CD4-positive, alpha-beta T cell (primary cell): ENCODE measurements around the gene ARHGEF11. TPM values are rescaled to one million over a fixed set of nuclear protein-coding genes. Genes with fewer than 3 reads are reported as not detected.

Source experiments
- ATAC-seq: fragments of 200-7000 bp; cut with Tn5 transposase; one replicate; pipeline ENCODE4 v1.10.0; 2022; ENCODE audit warnings: mild to moderate bottlenecking; ENCODE audit not compliant: poor library complexity
- CTCF ChIA-PET: fragments of 350-600 bp; sonication (Branson Sonifier 250); formaldehyde crosslinking; loops from one replicate; lab custom pipeline; 2021; ENCODE audit warnings: antibody characterized with exemption, inconsistent platforms; lab: Charles Lee
- POLR2A ChIA-PET: fragments of 350-600 bp; sonication (Branson Sonifier 250); formaldehyde crosslinking; loops from one replicate; lab custom pipeline; 2021; ENCODE audit warnings: antibody characterized with exemption, inconsistent platforms; lab: Charles Lee
- DNase-seq, 14 experiments: peaks; one replicate each; pipeline ENCODE4 v3.0.0-alpha.2; 2013 to 2020; ENCODE audit warnings: mixed read lengths in 2 of 14
- H3K27ac ChIP-seq, 2 donors: one replicate each; pipeline versions ENCODE4 v1.5.1 to v1.7.0; 2013; ENCODE audit warnings: low read length in 2 of 2, low read depth in 1 of 2, mild to moderate bottlenecking in 1 of 2
- H3K27me3 ChIP-seq, 2 experiments: 1 replicate in 1 of 2; 2 replicates in 1 of 2; pipeline versions ENCODE4 v1.6.1 to v1.7.0; 2013; ENCODE audit warnings: low read length in 2 of 2, control low read depth in 1 of 2, mild to moderate bottlenecking in 1 of 2, moderate library complexity in 1 of 2; ENCODE audit not compliant: insufficient read depth in 2 of 2, control insufficient read depth in 1 of 2
- H3K36me3 ChIP-seq: one replicate; pipeline ENCODE4 v1.6.1; 2013; ENCODE audit warnings: low read length, control low read depth; ENCODE audit not compliant: insufficient read depth
- H3K4me1 ChIP-seq: one replicate; pipeline ENCODE4 v1.6.1; 2013; ENCODE audit warnings: low read length, control low read depth; ENCODE audit not compliant: insufficient read depth
- H3K4me3 ChIP-seq: one replicate; pipeline ENCODE4 v1.5.1; 2013; ENCODE audit warnings: mild to moderate bottlenecking, low read length, moderate library complexity
- H3K9me3 ChIP-seq, 2 experiments: 1 replicate in 1 of 2; 2 replicates in 1 of 2; pipeline versions ENCODE4 v1.6.1 to v1.7.0; 2013; ENCODE audit warnings: low read length in 2 of 2, mild to moderate bottlenecking in 2 of 2, control low read depth in 1 of 2, moderate library complexity in 1 of 2; ENCODE audit not compliant: control insufficient read depth in 1 of 2, insufficient read depth in 1 of 2
- H3K27ac Mint-ChIP-seq: one replicate; pipeline ENCODE4 v1.8.0; 2020; ENCODE audit warnings: mixed read lengths
- H3K27me3 Mint-ChIP-seq: one replicate; pipeline ENCODE4 v1.8.0; 2021; ENCODE audit warnings: mixed read lengths
- H3K36me3 Mint-ChIP-seq: one replicate; pipeline ENCODE4 v1.8.0; 2021; ENCODE audit warnings: low read depth, mixed read lengths
- H3K4me1 Mint-ChIP-seq: one replicate; pipeline ENCODE4 v1.8.0; 2021; ENCODE audit warnings: low read depth, mixed read lengths
- H3K4me3 Mint-ChIP-seq: one replicate; pipeline ENCODE4 v1.8.0; 2020; ENCODE audit warnings: mild to moderate bottlenecking, mixed read lengths
- H3K9me3 Mint-ChIP-seq: one replicate; pipeline ENCODE4 v1.8.0; 2020; ENCODE audit warnings: mixed read lengths
- CTCF ChIP-seq: fragments of 200-600 bp; IDR thresholded peaks from one replicate; pipeline ENCODE4 v1.8.0; 2022; ENCODE audit warnings: antibody characterized with exemption, mild to moderate bottlenecking
- intact Hi-C, 2 experiments: fragments of 100-400 bp; cut with DNase I in 1 of 2; cut with micrococcal nuclease in 1 of 2; formaldehyde crosslinking; loops; one replicate each; pipeline versions ENCODE4 v1.15.1 to v1.9.0; 2023 to 2025; cut with DNase I, micrococcal nuclease
- total RNA-seq, 174 experiments: library from RNA in 2 of 174; stranded (reverse) in 2 of 174; gene quantifications; one replicate each; pipeline ENCODE4 v1.2.3 and lab custom pipeline; 2021 to 2026

Gene ARHGEF11
- total RNA-seq, 2 experiments from 2014 or later = 13.7 to 13.9 TPM

- ChIA-PET CTCF (no interaction called here), POLR2A (no interaction called here)
- intact Hi-C loops = no loop called here
- no peak for DNase-seq
- no peak overlapping the region for H3K4me3 Mint-ChIP-seq
- peaks cover 31% of the 10 kb centered on the region for H3K27me3 Mint-ChIP-seq
- no peak overlapping the region for H3K27ac Mint-ChIP-seq
- H3K9me3 Mint-ChIP-seq = no peaks in the 10 kb centered on the region
- peaks cover 0 to 12% of the 10 kb centered on the region in 2 experiments for H3K27me3 ChIP-seq
- H3K27ac ChIP-seq = no peak overlapping the region
- no peak overlapping the region for H3K4me3 ChIP-seq
- H3K36me3 ChIP-seq = no peaks in the 10 kb centered on the region
- H3K9me3 ChIP-seq = no peaks in the 10 kb centered on the region
- no peak for ATAC-seq
- no peaks in the 10 kb centered on the region for H3K36me3 Mint-ChIP-seq
- TF ChIP-seq CTCF = no peak
- no peaks in the 10 kb centered on the region for H3K4me1 Mint-ChIP-seq
- H3K4me1 ChIP-seq = no peaks in the 10 kb centered on the region
Measured at GRCh38 chr1:156993426-156994147, 52.0 kb downstream of the ARHGEF11 start.

- intact Hi-C loops = no loop called here
- ChIA-PET CTCF (no interaction called here), POLR2A (no interaction called here)
- Histone ChIP-seq H3K4me1 (no peaks in the 10 kb centered on the region), H3K36me3 (no peaks in the 10 kb centered on the region), H3K27ac (no peak overlapping the region), H3K27me3 (peaks cover 0 to 12% of the 10 kb centered on the region in 2 experiments), H3K9me3 (no peaks in the 10 kb centered on the region), H3K4me3 (no peak overlapping the region)
- H3K27ac Mint-ChIP-seq = no peak overlapping the region
- no peaks in the 10 kb centered on the region for H3K4me1 Mint-ChIP-seq
- TF ChIP-seq CTCF = no peak
- H3K9me3 Mint-ChIP-seq = no peaks in the 10 kb centered on the region
- H3K27me3 Mint-ChIP-seq = peaks cover 35% of the 10 kb centered on the region
- H3K4me3 Mint-ChIP-seq = no peak overlapping the region
- no peak for ATAC-seq
- no peaks in the 10 kb centered on the region for H3K36me3 Mint-ChIP-seq
- DNase-seq = no peak
Measured at GRCh38 chr1:156992215-156992614, 53.3 kb downstream of the ARHGEF11 start.

GRCh38 chr1:156987715-156988114, 57.8 kb downstream of the ARHGEF11 start:
- Histone ChIP-seq H3K27me3 (peaks cover 0 to 7% of the 10 kb centered on the region in 2 experiments), H3K27ac (no peak overlapping the region), H3K4me3 (no peak overlapping the region), H3K9me3 (no peaks in the 10 kb centered on the region), H3K36me3 (no peaks in the 10 kb centered on the region), H3K4me1 (no peaks in the 10 kb centered on the region)
- intact Hi-C loops = no loop called here
- ATAC-seq (no peak), DNase-seq (no peak)
- no peaks in the 10 kb centered on the region for H3K4me1 Mint-ChIP-seq
- ChIA-PET CTCF (no interaction called here), POLR2A (no interaction called here)
- H3K27me3 Mint-ChIP-seq = peaks cover 31% of the 10 kb centered on the region
- H3K36me3 Mint-ChIP-seq = no peaks in the 10 kb centered on the region
- H3K4me3 Mint-ChIP-seq = no peak overlapping the region
- no peak for TF ChIP-seq CTCF
- H3K9me3 Mint-ChIP-seq = no peaks in the 10 kb centered on the region
- no peak overlapping the region for H3K27ac Mint-ChIP-seq
